Measurements from ENCODE around the gene CD47. TPM values are rescaled to one million over a fixed set of nuclear protein-coding genes. Genes with fewer than 3 reads are reported as not detected.

Gene CD47
- total and polyA plus RNA-seq, 10 of the 15 experiments (the other 5 are each of a cell fraction or from before 2014, with no cell fraction given): 22.9 to 175 (median 81.1) TPM

- TF ChIP-seq CHD1 (IDR thresholded peaks at IDR 0.05; ENCODE audit: low read depth, low read length) (no peak), SMC3 (IDR thresholded peaks at IDR 0.05; ENCODE audit: borderline replicate concordance, low read length) (no peak), NBN (IDR thresholded peaks at IDR 0.05) (no peak)
Observed at GRCh38 chr3:108090701-108091497, at the start of gene CD47 (continued).

GRCh38 chr3:108137460-108137814, 46.6 kb upstream of the CD47 start:
- ChIA-PET POLR2A (interaction anchor here (0.5 to 0.6 kb wide), 2 partner anchors 25 to 306 kb away, joined by 3 read pairs; no protein-coding TSS in a partner anchor), SMC1A (ENCODE audit: uncharacterized antibody, unreplicated experiment) (interaction anchor here (0.6 kb wide), 1 partner anchor 282 kb away, joined by 3 read pairs; no protein-coding TSS in a partner anchor), CTCF (interaction anchor here (1.4 kb wide), 1 partner anchor 16 kb away, joined by 5 read pairs; no protein-coding TSS in a partner anchor), RAD21 (ENCODE audit: unreplicated experiment) (interaction anchor here (1.6 kb wide), 1 partner anchor 84 kb away, joined by 3 read pairs; the partner anchor contains the start of gene IFT57)
- Histone ChIP-seq H3K9ac (ENCODE audit: control insufficient read depth, insufficient read depth, low read length) (no peak overlapping the region), H3K9me3 (replicated peaks; ENCODE audit: control insufficient read depth, insufficient read depth, low read length) (no peaks in the 10 kb centered on the region; the same call in 2 of the 3 replicates), H3K4me1 (ENCODE audit: control insufficient read depth, insufficient read depth, low read length) (peaks cover 21% of the 10 kb centered on the region), H3K27ac (ENCODE audit: control insufficient read depth, insufficient read depth) (no peak overlapping the region), H3K79me2 (ENCODE audit: control insufficient read depth, insufficient read depth, low read length) (peaks cover 17% of the 10 kb centered on the region), H3K36me3 (ENCODE audit: control insufficient read depth in 2 of 2, insufficient read depth in 2 of 2, low read length in 1 of 2) (peaks cover 0 to 15% of the 10 kb centered on the region in 2 experiments; a peak in 1 of 4 replicates), H4K20me1 (ENCODE audit: control insufficient read depth, insufficient read depth) (no peaks in the 10 kb centered on the region), H3K27me3 (replicated peaks in 1 of 2; ENCODE audit: control insufficient read depth in 2 of 2, insufficient read depth in 2 of 2, low read length in 1 of 2) (no peaks in the 10 kb centered on the region), H2AFZ (ENCODE audit: control insufficient read depth, low read depth, low read length) (no peak overlapping the region), H3K4me3 (no peak overlapping the region), H3K4me2 (ENCODE audit: control insufficient read depth, insufficient read depth) (no peak overlapping the region)
- 99% methylated on average over 5 of the region's 5 CpGs for WGBS (ENCODE audit: insufficient coverage, insufficient replicate concordance, low lambda C conversion rate, missing lambda C conversion rate)
- DNase-seq (ENCODE audit: low read depth, low spot score) (no peak), ATAC-seq (no peak), FAIRE-seq (no peak)
- in situ Hi-C loops (cut with MboI): no loop called here
- TF ChIP-seq MLLT1 (IDR thresholded peaks at IDR 0.05): no peak
- no peak for TF ChIP-seq MYC (IDR thresholded peaks at IDR 0.05; ENCODE audit: insufficient read depth, insufficient read length, insufficient replicate concordance, low read length, severe bottlenecking)
- TF ChIP-seq ETV6 (conservative IDR thresholded peaks at IDR 0.05 in 1 of 2, IDR thresholded peaks at IDR 0.05 in 1 of 2; ENCODE audit: borderline replicate concordance in 1 of 2, low read depth in 1 of 2): no peak
- no peak for TF ChIP-seq ESRRA (IDR thresholded peaks at IDR 0.05; ENCODE audit: low read length)
- no peak for TF ChIP-seq SUPT20H (IDR thresholded peaks at IDR 0.05; ENCODE audit: borderline replicate concordance, control insufficient read depth, low read depth, low read length)
- no peak for TF ChIP-seq IKZF1 (conservative IDR thresholded peaks at IDR 0.05)
- no TSS peak for BruUV-seq (replicated peaks)
- intact Hi-C loops (cut with micrococcal nuclease; ENCODE audit: unreplicated experiment): no loop called here
